WERI-Rb-1 (cell line): ENCODE results near the gene POPDC2.

Source experiments
- DNase-seq: peaks from one replicate; pipeline ENCODE4 v3.0.0-alpha.2; 2020
- H3K27ac ChIP-seq: fragments of 250-450 bp; sonication (Bioruptor Pico); 2 replicates; pipeline ENCODE4 v1.5.1; 2020; ENCODE audit warnings: mild to moderate bottlenecking, moderate library complexity
- H3K27me3 ChIP-seq: fragments of 250-450 bp; sonication (Bioruptor Pico); 2 replicates; pipeline ENCODE4 v1.5.1; 2021; ENCODE audit warnings: mild to moderate bottlenecking, low read depth, moderate library complexity; ENCODE audit not compliant: insufficient read depth, severe bottlenecking
- H3K36me3 ChIP-seq: fragments of 250-450 bp; sonication (Bioruptor Pico); 2 replicates; pipeline ENCODE4 v1.5.1; 2020; ENCODE audit warnings: mild to moderate bottlenecking, moderate library complexity
- H3K4me3 ChIP-seq: 2 replicates; pipeline ENCODE4 v1.5.1; 2011; ENCODE audit warnings: low read depth, mild to moderate bottlenecking, control low read depth, low read length
- H3K9me3 ChIP-seq: fragments of 250-450 bp; sonication (Bioruptor Pico); 2 replicates; pipeline ENCODE4 v1.5.1; 2021; ENCODE audit warnings: mild to moderate bottlenecking, moderate library complexity; ENCODE audit not compliant: severe bottlenecking
- CTCF ChIP-seq: IDR thresholded peaks from 2 replicates; pipeline ENCODE4 v1.5.1; 2011; ENCODE audit warnings: low read depth, mild to moderate bottlenecking, control low read depth, inconsistent platforms, low read length

The POPDC2 gene

GRCh38 chr3:119632829-119633228 is 27.6 kb downstream of the POPDC2 start:
- no peak for TF ChIP-seq CTCF
- no peak for DNase-seq
- no peaks in the 10 kb centered on the region for H3K9me3 ChIP-seq
- H3K27me3 ChIP-seq = no peaks in the 10 kb centered on the region
- no peaks in the 10 kb centered on the region for H3K36me3 ChIP-seq
- no peak overlapping the region for H3K4me3 ChIP-seq
- H3K27ac ChIP-seq = no peak overlapping the region

- no peaks in the 10 kb centered on the region for H3K36me3 ChIP-seq
- no peaks in the 10 kb centered on the region for H3K9me3 ChIP-seq
- no peaks in the 10 kb centered on the region for H3K27me3 ChIP-seq
- no peak overlapping the region for H3K27ac ChIP-seq
- H3K4me3 ChIP-seq = no peak overlapping the region
- DNase-seq = no peak
- no peak for TF ChIP-seq CTCF
These were observed 28.2 kb downstream of the POPDC2 start for GRCh38 chr3:119632216-119632615.

GRCh38 chr3:119631516-119631915 is 28.9 kb downstream of the POPDC2 start:
- Histone ChIP-seq H3K36me3 (no peaks in the 10 kb centered on the region), H3K4me3 (no peak overlapping the region), H3K27me3 (no peaks in the 10 kb centered on the region), H3K27ac (no peak overlapping the region), H3K9me3 (no peaks in the 10 kb centered on the region)
- no peak for TF ChIP-seq CTCF
- DNase-seq = no peak

GRCh38 chr3:119630880-119631329 is 29.5 kb downstream of the POPDC2 start:
- H3K36me3 ChIP-seq = no peaks in the 10 kb centered on the region
- no peak for TF ChIP-seq CTCF
- no peak overlapping the region for H3K27ac ChIP-seq

GRCh38 chr3:119630128-119630879 is 30.1 kb downstream of the POPDC2 start:
- peak; percentile 8; the same call in 1 of the 2 replicates for TF ChIP-seq CTCF
- DNase-seq = no peak
- no peak overlapping the region for H3K27ac ChIP-seq

More at GRCh38 chr3:119630880-119631329, 29.5 kb downstream of the POPDC2 start:
- no peak for DNase-seq
- Histone ChIP-seq H3K9me3 (no peaks in the 10 kb centered on the region), H3K4me3 (no peak overlapping the region), H3K27me3 (no peaks in the 10 kb centered on the region)

More at GRCh38 chr3:119630128-119630879, 30.1 kb downstream of the POPDC2 start:
- Histone ChIP-seq H3K9me3 (no peaks in the 10 kb centered on the region), H3K27me3 (no peaks in the 10 kb centered on the region), H3K4me3 (no peak overlapping the region), H3K36me3 (no peaks in the 10 kb centered on the region)
